Ishikawa (cell line): ENCODE results near the gene MRPL1.

Experiments used
- CEBPB ChIP-seq: IDR thresholded peaks from 2 replicates; pipeline ENCODE4 v1.6.1; 2012
- CREB1 ChIP-seq: IDR thresholded peaks from 2 replicates; pipeline ENCODE4 v1.6.1; 2012; ENCODE audit warnings: low read depth
- EGR1 ChIP-seq: IDR thresholded peaks from 2 replicates; pipeline ENCODE4 v1.6.1; 2012
- EP300 ChIP-seq: IDR thresholded peaks from 2 replicates; pipeline ENCODE4 v1.6.1; 2012; ENCODE audit warnings: borderline replicate concordance
- FOXM1 ChIP-seq: IDR thresholded peaks from 2 replicates; pipeline ENCODE4 v1.6.1; 2012; ENCODE audit warnings: low read depth, borderline replicate concordance
- NFIC ChIP-seq: IDR thresholded peaks from 2 replicates; pipeline ENCODE4 v1.6.1; 2012
- RAD21 ChIP-seq: IDR thresholded peaks from 2 replicates; pipeline ENCODE4 v1.6.1; 2012; ENCODE audit warnings: low read depth
- REST ChIP-seq: IDR thresholded peaks from 2 replicates; pipeline ENCODE4 v1.6.1; 2012; ENCODE audit warnings: low read depth, mild to moderate bottlenecking
- TAF1 ChIP-seq: IDR thresholded peaks from 2 replicates; pipeline ENCODE4 v1.6.1; 2012; ENCODE audit warnings: low read depth, mild to moderate bottlenecking
- TCF12 ChIP-seq: IDR thresholded peaks from 2 replicates; pipeline ENCODE4 v1.6.1; 2012; ENCODE audit warnings: low read depth
- TEAD4 ChIP-seq: IDR thresholded peaks from 2 replicates; pipeline ENCODE4 v1.6.1; 2012
- YY1 ChIP-seq: IDR thresholded peaks from 2 replicates; pipeline ENCODE4 v1.6.1; 2012; ENCODE audit warnings: low read depth
- ZBTB7A ChIP-seq: IDR thresholded peaks from 2 replicates; pipeline ENCODE4 v1.6.1; 2012; ENCODE audit warnings: low read depth
- TF ChIP-seq, protein P1 (sequence below): IDR thresholded peaks from 2 replicates; pipeline ENCODE4 v1.6.1; 2012
- TF ChIP-seq, protein P2 (sequence below): IDR thresholded peaks from 2 replicates; pipeline ENCODE4 v1.6.1; 2012

MRPL1 gene

GRCh38 chr4:77848508-77848907, 14.1 kb upstream of the MRPL1 start:
- no peak for TF ChIP-seq TCF12

GRCh38 chr4:77849278-77849965, 13.2 kb upstream of the MRPL1 start:
- TF ChIP-seq TAF1, result no peak
- TF ChIP-seq YY1, result no peak
- no peak for TF ChIP-seq TCF12
- no peak for TF ChIP-seq ZBTB7A
- TF ChIP-seq, protein P1, sequence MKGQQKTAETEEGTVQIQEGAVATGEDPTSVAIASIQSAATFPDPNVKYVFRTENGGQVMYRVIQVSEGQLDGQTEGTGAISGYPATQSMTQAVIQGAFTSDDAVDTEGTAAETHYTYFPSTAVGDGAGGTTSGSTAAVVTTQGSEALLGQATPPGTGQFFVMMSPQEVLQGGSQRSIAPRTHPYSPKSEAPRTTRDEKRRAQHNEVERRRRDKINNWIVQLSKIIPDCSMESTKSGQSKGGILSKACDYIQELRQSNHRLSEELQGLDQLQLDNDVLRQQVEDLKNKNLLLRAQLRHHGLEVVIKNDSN, result no peak
- TF ChIP-seq EGR1, result no peak
- TF ChIP-seq EP300, result no peak
- TF ChIP-seq RAD21, result no peak

- TF ChIP-seq TEAD4, result no peak
- TF ChIP-seq, protein P2, sequence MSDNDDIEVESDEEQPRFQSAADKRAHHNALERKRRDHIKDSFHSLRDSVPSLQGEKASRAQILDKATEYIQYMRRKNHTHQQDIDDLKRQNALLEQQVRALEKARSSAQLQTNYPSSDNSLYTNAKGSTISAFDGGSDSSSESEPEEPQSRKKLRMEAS, result no peak
- TF ChIP-seq TAF1, result no peak
- TF ChIP-seq FOXM1, result no peak
- TF ChIP-seq TCF12, result no peak
- TF ChIP-seq REST, result no peak
- TF ChIP-seq, protein P1, result no peak
- TF ChIP-seq NFIC, result no peak
- TF ChIP-seq CEBPB, result no peak
- TF ChIP-seq YY1, result no peak
- no peak for TF ChIP-seq EP300
- no peak for TF ChIP-seq EGR1
Measured at GRCh38 chr4:77852892-77853495, 9.6 kb upstream of the MRPL1 start.

DNA sequence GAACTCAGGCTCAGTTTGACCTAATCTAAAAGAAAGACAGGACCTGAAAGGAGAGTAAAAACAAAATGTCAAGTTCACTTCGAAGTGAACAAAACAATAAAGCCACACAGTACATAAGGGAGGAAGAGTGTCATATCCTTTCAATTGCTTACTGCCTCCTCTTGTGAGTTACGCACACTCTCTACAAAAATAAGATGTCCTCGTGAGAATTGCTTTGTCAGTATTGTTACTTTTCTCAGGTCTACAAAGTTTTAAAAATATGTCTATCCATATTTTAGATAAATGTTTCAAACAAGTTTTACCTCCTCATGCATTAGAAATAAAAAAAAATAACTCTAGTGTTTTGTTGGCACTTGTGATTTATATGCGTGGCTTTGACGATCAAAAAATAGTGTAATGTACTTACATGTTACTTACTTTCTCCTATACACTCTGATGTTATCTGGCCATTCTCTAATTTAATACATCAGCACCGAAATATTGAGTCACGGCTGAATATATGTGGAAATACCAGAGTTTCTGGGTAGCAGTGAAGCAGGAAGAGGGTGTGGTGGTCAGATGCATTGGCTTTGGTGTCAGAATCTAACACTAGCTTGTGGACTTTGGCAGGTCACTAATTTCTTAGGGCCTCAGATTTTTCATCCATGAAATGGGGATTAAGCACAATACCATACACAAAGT, 8.1 kb upstream of the MRPL1 start:
- TF ChIP-seq TCF12, result no peak
- no peak for TF ChIP-seq ZBTB7A
- TF ChIP-seq EGR1, result no peak
- TF ChIP-seq NFIC, result no peak
- TF ChIP-seq RAD21, result no peak
- TF ChIP-seq YY1, result no peak
- TF ChIP-seq FOXM1, result no peak
- TF ChIP-seq REST, result no peak
- TF ChIP-seq, protein P1, result no peak
- TF ChIP-seq CREB1, result no peak
- TF ChIP-seq CEBPB, result no peak
- no peak for TF ChIP-seq EP300
- TF ChIP-seq, protein P2, result no peak
- no peak for TF ChIP-seq TAF1
- no peak for TF ChIP-seq TEAD4

DNA sequence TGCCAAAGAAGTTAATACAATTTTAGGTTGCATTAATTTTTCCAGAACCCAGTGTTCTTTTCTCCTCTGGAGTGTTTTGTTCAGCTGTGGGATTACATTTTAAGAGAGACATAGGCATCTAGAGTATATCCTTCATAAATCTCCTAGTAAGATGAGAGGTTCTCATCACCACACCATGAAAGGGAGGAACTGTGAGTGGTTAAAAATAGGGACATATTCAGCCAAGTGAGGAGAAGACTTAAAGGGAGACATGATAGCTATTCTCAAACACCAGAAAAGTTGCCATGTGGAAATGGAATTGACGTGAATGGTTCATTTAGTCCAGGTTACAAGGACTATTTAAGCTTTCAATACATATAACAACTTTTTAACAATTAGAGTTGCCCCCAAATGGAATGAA, 6.5 kb upstream of the MRPL1 start:
- TF ChIP-seq TAF1 (no peak), FOXM1 (no peak), CREB1 (no peak), TCF12 (no peak), CEBPB (no peak), YY1 (no peak), TEAD4 (no peak), ZBTB7A (no peak)
- TF ChIP-seq, protein P2, result no peak
- TF ChIP-seq, protein P1, result no peak
